H1 (cell line): ENCODE data around the gene RNF130. TPM values are rescaled to one million over a fixed set of nuclear protein-coding genes. Genes with fewer than 3 reads are reported as not detected.

Experiments used
- CTCF ChIA-PET: fragments of 300-600 bp; sonication (Branson Sonifier 250); formaldehyde crosslinking; loops from one replicate; lab custom pipeline; 2021; ENCODE audit not compliant: partially characterized antibody; lab: Charles Lee
- POLR2A ChIA-PET: fragments of 300-600 bp; sonication (Branson Sonifier 250); formaldehyde crosslinking; loops from one replicate; lab custom pipeline; 2021; ENCODE audit warnings: inconsistent platforms; ENCODE audit not compliant: partially characterized antibody; lab: Charles Lee
- DNase-seq, 2 experiments: peaks; one replicate each; pipeline versions ENCODE4 v3.0.0 to v3.0.0-alpha.2; 2010 to 2022; ENCODE audit warnings: low spot score in 2 of 2, low read depth in 1 of 2, mixed read lengths in 1 of 2
- FAIRE-seq: peaks from 2 replicates; lab custom pipeline; 2011; peaks lifted over from hg19 to GRCh38; lab: Jason Lieb, UNC
- H2AFZ ChIP-seq: 2 replicates; pipeline ENCODE4 v1.8.1; 2012; ENCODE audit warnings: low read length, inconsistent platforms
- H2AK5ac ChIP-seq: 2 replicates; pipeline ENCODE4 v1.6.1; 2013; ENCODE audit warnings: low read depth, low read length
- H2BK120ac ChIP-seq: replicated peaks from 2 replicates; pipeline ENCODE3; 2013; ENCODE audit warnings: low read depth, low read length, inconsistent platforms
- H2BK12ac ChIP-seq: 2 replicates; pipeline ENCODE4 v1.6.1; 2013; ENCODE audit warnings: low read depth, low read length
- H2BK15ac ChIP-seq: 2 replicates; pipeline ENCODE4 v1.6.1; 2013; ENCODE audit warnings: low read length
- H2BK20ac ChIP-seq: 2 replicates; pipeline ENCODE4 v1.6.1; 2013; ENCODE audit warnings: low read length
- H2BK5ac ChIP-seq: 2 replicates; pipeline ENCODE4 v1.6.1; 2013; ENCODE audit warnings: low read depth, low read length
- H3K14ac ChIP-seq: 2 replicates; pipeline ENCODE4 v1.6.1; 2013; ENCODE audit warnings: inconsistent platforms; ENCODE audit not compliant: insufficient read length
- H3K18ac ChIP-seq: 2 replicates; pipeline ENCODE4 v1.6.1; 2013; ENCODE audit warnings: low read length; ENCODE audit errors: extremely low read depth
- H3K23ac ChIP-seq: 2 replicates; pipeline ENCODE4 v1.6.1; 2013; ENCODE audit warnings: inconsistent platforms; ENCODE audit not compliant: insufficient read length
- H3K23me2 ChIP-seq: 2 replicates; pipeline ENCODE4 v1.6.1; 2013; ENCODE audit warnings: low read depth, low read length
- H3K27ac ChIP-seq: 2 replicates; pipeline ENCODE4 v1.6.1; 2011; ENCODE audit warnings: low read depth, low read length, inconsistent platforms
- H3K27me3 ChIP-seq, 4 experiments: replicated peaks in 1 of 4; 1 replicate in 1 of 4; 2 replicates in 3 of 4; pipeline versions ENCODE4 v1.6.1 to v1.8.1; 2011 to 2013; ENCODE audit warnings: low read length in 3 of 4, mild to moderate bottlenecking in 3 of 4, inconsistent platforms in 2 of 4, mixed read lengths in 2 of 4, moderate library complexity in 1 of 4; ENCODE audit not compliant: control insufficient read depth in 3 of 4, insufficient read depth in 3 of 4; ENCODE audit errors: extremely low read depth in 1 of 4
- H3K36me3 ChIP-seq, 4 experiments: 2 replicates each; pipeline versions ENCODE4 v1.6.1 to v1.8.1; 2011 to 2013; ENCODE audit warnings: mild to moderate bottlenecking in 4 of 4, low read length in 3 of 4, moderate library complexity in 2 of 4, control low read depth in 1 of 4, inconsistent platforms in 1 of 4; ENCODE audit not compliant: insufficient read depth in 4 of 4, control insufficient read depth in 2 of 4
- H3K4ac ChIP-seq: replicated peaks from 2 replicates; pipeline ENCODE3; 2013; ENCODE audit warnings: low read length, low read depth, mixed read lengths, inconsistent platforms; ENCODE audit not compliant: insufficient read length
- H3K4me1 ChIP-seq, 4 experiments: replicated peaks in 1 of 4; 1 replicate in 1 of 4; 2 replicates in 3 of 4; pipeline versions ENCODE4 v1.6.1 to v1.8.1; 2011 to 2013; ENCODE audit warnings: low read length in 3 of 4, inconsistent platforms in 2 of 4, mixed read lengths in 1 of 4; ENCODE audit not compliant: insufficient read depth in 4 of 4, control insufficient read depth in 3 of 4
- H3K4me2 ChIP-seq, 2 experiments: 2 replicates each; pipeline versions ENCODE4 v1.6.1 to v1.8.1; 2011 to 2013; ENCODE audit warnings: low read depth in 2 of 2, low read length in 2 of 2, control low read depth in 1 of 2, inconsistent platforms in 1 of 2, mild to moderate bottlenecking in 1 of 2; ENCODE audit not compliant: insufficient read depth in 1 of 2
- H3K4me3 ChIP-seq, 4 experiments: fragments of 200-600, 300-600 bp in 1 of 4; sonication (generic), shearing (Covaris generic), sonication (Bioruptor Twin) in 1 of 4; 2 replicates each; pipeline versions ENCODE4 v1.5.1 to v1.8.1; 2011 to 2016; ENCODE audit warnings: low read length in 4 of 4, low read depth in 3 of 4, control low read depth in 2 of 4, inconsistent platforms in 2 of 4, mild to moderate bottlenecking in 2 of 4, mixed read lengths in 1 of 4, moderate library complexity in 1 of 4; ENCODE audit not compliant: insufficient read depth in 2 of 4; ENCODE audit errors: extremely low read depth in 1 of 4
- H3K56ac ChIP-seq: replicated peaks from 2 replicates; pipeline ENCODE3; 2013; ENCODE audit warnings: low read depth, mild to moderate bottlenecking, mixed read lengths, low read length, inconsistent platforms; ENCODE audit not compliant: insufficient read length
- H3K79me1 ChIP-seq: 2 replicates; pipeline ENCODE4 v1.6.1; 2013; ENCODE audit warnings: low read depth, low read length, control low read depth
- H3K79me2 ChIP-seq, 2 experiments: 2 replicates each; pipeline versions ENCODE4 v1.6.1 to v1.8.1; 2012 to 2013; ENCODE audit warnings: low read length in 2 of 2, mild to moderate bottlenecking in 2 of 2, inconsistent platforms in 1 of 2; ENCODE audit not compliant: insufficient read depth in 2 of 2, control insufficient read depth in 1 of 2
- H3K9ac ChIP-seq, 4 experiments: replicated peaks in 1 of 4; 1 replicate in 1 of 4; 2 replicates in 3 of 4; pipeline versions ENCODE4 v1.6.1 to v1.8.1; 2011 to 2013; ENCODE audit warnings: low read depth in 3 of 4, low read length in 3 of 4, control low read depth in 2 of 4, mild to moderate bottlenecking in 2 of 4, moderate library complexity in 2 of 4, inconsistent platforms in 1 of 4; ENCODE audit errors: extremely low read depth in 1 of 4
- H3K9me3 ChIP-seq, 2 experiments: 2 replicates each; pipeline versions ENCODE4 v1.6.1 to v1.8.1; 2012 to 2013; ENCODE audit warnings: mild to moderate bottlenecking in 2 of 2, moderate library complexity in 2 of 2, control low read depth in 1 of 2, inconsistent platforms in 1 of 2, low read depth in 1 of 2, low read length in 1 of 2, mixed read lengths in 1 of 2; ENCODE audit not compliant: insufficient read depth in 2 of 2
- H4K20me1 ChIP-seq, 2 experiments: replicated peaks in 1 of 2; 2 replicates each; pipeline versions ENCODE3 to v1.8.1; 2011 to 2013; ENCODE audit warnings: inconsistent platforms in 2 of 2, low read length in 2 of 2, mild to moderate bottlenecking in 1 of 2; ENCODE audit not compliant: insufficient read depth in 2 of 2, control insufficient read depth in 1 of 2
- H4K5ac ChIP-seq: 2 replicates; pipeline ENCODE4 v1.6.1; 2013; ENCODE audit warnings: low read length, low read depth, mixed read lengths, inconsistent platforms; ENCODE audit not compliant: insufficient read length
- H4K8ac ChIP-seq: 2 replicates; pipeline ENCODE4 v1.8.0; 2013; ENCODE audit warnings: mild to moderate bottlenecking, moderate library complexity, low read length, inconsistent platforms; ENCODE audit not compliant: insufficient read depth; ENCODE audit errors: extremely low read depth
- H4K91ac ChIP-seq: replicated peaks from 2 replicates; pipeline ENCODE3; 2013; ENCODE audit warnings: low read length, mixed read lengths, inconsistent platforms; ENCODE audit not compliant: insufficient read length
- CHD1 ChIP-seq: IDR thresholded peaks from 2 replicates; pipeline ENCODE4 v1.6.1; 2012; ENCODE audit warnings: low read depth, low read length, improper control_type of control experiment
- JUND ChIP-seq: IDR thresholded peaks from 2 replicates; pipeline ENCODE4 v1.6.1; 2011; ENCODE audit warnings: mild to moderate bottlenecking, improper control_type of control experiment, low read length
- POU5F1 ChIP-seq: IDR thresholded peaks from 2 replicates; pipeline ENCODE4 v1.6.1; 2011; ENCODE audit warnings: low read depth, mild to moderate bottlenecking, low read length, moderate library complexity
- TBP ChIP-seq: IDR thresholded peaks from 2 replicates; pipeline ENCODE4 v1.6.1; 2011; ENCODE audit warnings: low read depth, low read length, improper control_type of control experiment
- YY1 ChIP-seq: IDR thresholded peaks from 2 replicates; pipeline ENCODE4 v1.6.1; 2011; ENCODE audit warnings: low read depth, mild to moderate bottlenecking, low read length
- WGBS, 2 experiments: shearing (Covaris generic) in 1 of 2; methylation state at CpG; one replicate each; pipeline versions ENCODE4 v1.1.6 to v1.1.7; 2013 to 2015; ENCODE audit warnings: low lambda C conversion rate in 2 of 2, mixed read lengths in 2 of 2, inconsistent platforms in 1 of 2, low coverage in 1 of 2, missing lambda C conversion rate in 1 of 2; ENCODE audit not compliant: insufficient replicate concordance in 2 of 2, insufficient coverage in 1 of 2, insufficient read length in 1 of 2; ENCODE audit errors: extremely low coverage in 1 of 2, missing lambda C conversion rate in 1 of 2; 5-methylcytosine and 5-hydroxymethylcytosine counted together
- polyA plus RNA-seq, 7 experiments: library from polyadenylated mRNA; depleted of rRNA in 3 of 7; stranded (reverse) in 5 of 7; unstranded in 2 of 7; fragments of >200 nt in 5 of 7; fragments of 200-250 nt in 2 of 7; gene quantifications; 1 replicate in 5 of 7; 2 replicates in 1 of 7; 4 replicates in 1 of 7; pipeline versions ENCODE4 v1.2.1 to v1.2.3, GENCODE V29; 2011 to 2013; ENCODE audit warnings: missing spikeins in 2 of 7, mixed read lengths in 2 of 7
- total RNA-seq: library from RNA; stranded (reverse); fragmentation: NEBNext Ultra II Directional; extraction: Animal tissue kit (Norgen Biotek cat#: 25700); gene quantifications from 2 replicates; pipeline ENCODE4 v1.2.1, GENCODE V29; 2021

RNF130 gene
- total and polyA plus RNA-seq, 2 of the 8 experiments (the other 6 are each of a cell fraction or from before 2014, with no cell fraction given), result 65.1 to 70.0 TPM

- Histone ChIP-seq H2BK120ac (no peak overlapping the region), H3K79me2 (no peaks in the 10 kb centered on the region), H2AK5ac (no peak overlapping the region), H3K27ac (no peak overlapping the region), H3K4me2 (no peak overlapping the region), H3K56ac (no peak overlapping the region), H3K4ac (no peak overlapping the region), H3K36me3 (no peaks in the 10 kb centered on the region), H2AFZ (no peak overlapping the region), H3K4me3 (no peak overlapping the region), H3K14ac (no peak overlapping the region), H2BK15ac (no peak overlapping the region), H3K18ac (no peak overlapping the region), H3K27me3 (no peaks in the 10 kb centered on the region), H2BK20ac (no peak overlapping the region), H3K4me1 (no peaks in the 10 kb centered on the region), H3K79me1 (no peaks in the 10 kb centered on the region), H3K23me2 (no peaks in the 10 kb centered on the region), H3K9me3 (0 out of 4 replicates have a peak, but pooled peaks cover 0 to 3% of the 10 kb centered on the region in 2 experiments), H4K20me1 (no peaks in the 10 kb centered on the region), H3K23ac (no peak overlapping the region), H4K8ac (no peak overlapping the region), H2BK5ac (no peak overlapping the region), H2BK12ac (no peak overlapping the region), H4K91ac (no peak overlapping the region), H3K9ac (no peak overlapping the region), H4K5ac (no peak overlapping the region)
- FAIRE-seq, result no peak
- WGBS, 2 experiments, result 95% methylated on average over 5 of the region's 5 CpGs; no CpG with 5 or more reads in 1 of the 2 experiments
- TF ChIP-seq YY1, result no peak
- no peak for TF ChIP-seq CHD1
- TF ChIP-seq POU5F1, result no peak
- TF ChIP-seq TBP, result no peak
- TF ChIP-seq JUND, result no peak
- ChIA-PET CTCF (interaction anchor here (0.8 to 1.3 kb wide), 2 partner anchors 19 to 46 kb away, joined by 3 read pairs; no protein-coding TSS in a partner anchor), POLR2A (no interaction called here)
- no peak for DNase-seq
These were observed 26.4 kb upstream of the RNF130 start for GRCh38 chr5:180097926-180098325.
